GM18526 (cell line): ENCODE data around the gene PHACTR3.

ENCODE experiments used
- POLR2A ChIP-seq: IDR thresholded peaks from 3 replicates; pipeline ENCODE4 v1.6.1; 2011; ENCODE audit not compliant: insufficient read length; ENCODE audit errors: extremely low read depth

Gene PHACTR3

DNA sequence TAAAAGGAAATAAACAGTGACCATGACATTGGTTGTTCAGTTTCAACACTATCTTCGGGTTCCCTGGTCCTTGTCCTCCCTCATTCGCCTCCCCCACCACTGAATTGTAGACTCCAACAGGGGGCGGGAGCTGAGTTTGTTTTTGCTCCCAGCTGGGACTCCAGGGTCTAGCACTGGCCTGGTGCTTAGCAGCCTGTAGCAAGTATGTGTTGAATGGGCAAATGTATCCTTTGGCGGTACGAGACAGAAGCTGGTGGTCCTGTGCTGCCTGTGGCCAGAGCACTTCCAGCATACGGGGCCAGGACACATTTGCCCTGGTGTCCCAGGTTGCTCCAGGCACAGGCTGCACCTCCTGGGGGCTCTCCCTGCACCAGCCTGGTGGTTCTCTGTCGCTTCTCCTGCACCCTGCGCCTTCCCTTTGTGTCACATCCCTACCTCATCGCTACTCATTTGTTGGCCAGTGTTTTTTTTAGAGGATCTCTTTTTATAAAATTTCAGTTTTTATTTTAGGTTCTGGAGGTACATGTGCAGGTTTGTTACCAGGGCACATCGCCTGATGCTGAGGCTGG, 40.1 kb downstream of the PHACTR3 start:
- no peak for TF ChIP-seq POLR2A

GRCh38 chr20:59645271-59645670, 40.9 kb downstream of the PHACTR3 start:
- no peak for TF ChIP-seq POLR2A

GRCh38 chr20:59645761-59646171, 41.4 kb downstream of the PHACTR3 start:
- TF ChIP-seq POLR2A, result no peak

- TF ChIP-seq POLR2A, result no peak
Observed at GRCh38 chr20:59646487-59646886, 42.1 kb downstream of the PHACTR3 start.

DNA sequence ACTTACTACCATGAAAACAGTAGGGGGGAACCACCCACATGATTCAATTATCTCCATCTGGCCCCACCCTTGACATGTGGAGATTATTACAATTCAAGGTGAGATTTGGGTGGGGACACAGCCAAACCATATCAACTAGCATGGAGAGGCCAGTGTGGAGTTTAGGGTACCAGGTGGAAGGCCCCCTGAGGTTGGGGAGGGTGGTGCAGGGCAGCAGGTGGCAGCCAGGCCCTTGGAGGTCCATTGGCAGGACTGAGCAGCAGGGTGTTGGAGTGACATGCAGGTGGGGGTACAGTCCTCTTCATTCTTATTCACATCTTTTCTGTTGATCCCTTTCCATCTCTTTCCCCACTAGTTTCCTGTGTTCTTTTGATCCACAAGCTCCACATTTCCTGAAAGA, 42.9 kb downstream of the PHACTR3 start:
- no peak for TF ChIP-seq POLR2A

DNA sequence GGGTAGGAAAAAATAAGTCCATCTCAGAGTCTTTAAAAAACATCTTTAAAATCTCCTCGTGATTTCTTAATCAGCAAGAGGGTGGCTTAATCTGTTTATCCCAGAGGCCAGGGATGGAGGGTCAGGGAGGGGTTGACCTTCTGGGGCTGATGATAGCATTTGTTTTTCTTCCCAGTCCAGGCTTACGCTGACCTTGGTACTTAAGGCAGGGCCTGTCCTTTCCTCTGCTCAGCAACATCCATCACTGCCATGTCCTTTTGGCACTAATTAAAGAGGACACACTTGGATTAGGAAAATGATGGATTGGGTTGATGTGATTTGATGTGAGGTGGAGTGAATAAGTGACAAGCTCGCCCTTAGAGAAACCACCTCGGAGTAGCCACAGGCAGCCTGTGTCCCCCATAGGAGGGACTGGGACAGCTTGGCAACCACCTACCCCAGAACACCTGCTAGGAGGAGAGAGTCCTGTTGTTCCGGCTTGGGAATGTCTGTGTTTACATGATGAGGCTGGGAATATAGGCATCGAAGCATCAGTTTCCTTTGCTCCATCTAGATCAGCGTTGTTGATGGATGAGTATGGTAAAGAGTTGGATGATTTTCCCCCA, 44.2 kb downstream of the PHACTR3 start:
- TF ChIP-seq POLR2A, result no peak

- TF ChIP-seq POLR2A, result no peak
Observed at GRCh38 chr20:59650418-59650817, 46.1 kb downstream of the PHACTR3 start.

DNA sequence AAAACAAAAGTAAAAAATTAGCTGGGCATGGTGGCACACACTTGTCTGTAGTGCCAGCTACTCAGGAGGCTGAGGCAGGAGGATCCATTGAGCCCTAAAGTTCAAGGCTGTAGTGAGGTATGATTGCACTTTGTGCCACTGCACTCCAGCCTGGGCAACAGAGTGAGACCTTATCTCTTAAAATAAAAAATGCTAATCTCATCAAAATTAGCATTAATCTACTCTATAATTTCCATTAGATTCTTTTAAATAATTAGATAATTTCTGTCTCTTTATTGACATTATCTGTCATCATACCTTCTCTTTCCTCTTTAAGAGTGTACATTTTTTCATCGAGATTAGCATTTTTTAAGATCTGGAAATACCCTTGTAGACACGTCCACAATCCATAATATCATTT, 48.0 kb downstream of the PHACTR3 start:
- no peak for TF ChIP-seq POLR2A

- no peak for TF ChIP-seq POLR2A
Observed at GRCh38 chr20:59656417-59656816, 52.1 kb downstream of the PHACTR3 start.

DNA sequence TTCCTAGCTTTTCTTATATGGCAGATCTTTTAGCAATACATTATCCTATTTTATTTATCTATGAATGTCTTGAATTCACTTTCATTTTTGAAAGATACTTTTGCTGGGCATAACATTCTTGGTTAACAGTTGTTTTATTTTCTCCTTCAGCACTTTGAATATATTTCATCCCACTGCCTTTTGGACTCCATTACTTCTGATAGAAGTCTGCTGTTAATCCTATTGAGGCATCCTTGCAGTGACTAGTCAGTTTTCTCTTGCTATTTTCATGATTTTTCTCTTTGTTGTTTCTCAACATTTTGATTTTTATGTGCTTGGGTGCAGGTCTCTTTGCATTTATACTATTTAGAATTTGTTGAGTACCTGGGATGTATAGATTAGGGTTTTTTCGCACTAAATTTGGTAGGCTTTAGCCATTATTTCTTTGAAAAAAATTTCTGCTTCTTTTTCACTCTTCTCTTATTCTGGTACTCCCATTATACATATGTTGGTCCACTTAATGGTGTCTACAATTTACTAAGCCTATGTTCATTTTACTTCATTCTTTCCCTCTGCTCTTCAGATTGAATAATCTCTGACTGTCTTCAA, 53.2 kb downstream of the PHACTR3 start:
- TF ChIP-seq POLR2A, result no peak

GRCh38 chr20:59660471-59660870, 56.1 kb downstream of the PHACTR3 start:
- TF ChIP-seq POLR2A, result no peak

- no peak for TF ChIP-seq POLR2A
Observed at GRCh38 chr20:59661153-59661552, 56.8 kb downstream of the PHACTR3 start.

- TF ChIP-seq POLR2A, result no peak
Observed at GRCh38 chr20:59661621-59662020, 57.3 kb downstream of the PHACTR3 start.

DNA sequence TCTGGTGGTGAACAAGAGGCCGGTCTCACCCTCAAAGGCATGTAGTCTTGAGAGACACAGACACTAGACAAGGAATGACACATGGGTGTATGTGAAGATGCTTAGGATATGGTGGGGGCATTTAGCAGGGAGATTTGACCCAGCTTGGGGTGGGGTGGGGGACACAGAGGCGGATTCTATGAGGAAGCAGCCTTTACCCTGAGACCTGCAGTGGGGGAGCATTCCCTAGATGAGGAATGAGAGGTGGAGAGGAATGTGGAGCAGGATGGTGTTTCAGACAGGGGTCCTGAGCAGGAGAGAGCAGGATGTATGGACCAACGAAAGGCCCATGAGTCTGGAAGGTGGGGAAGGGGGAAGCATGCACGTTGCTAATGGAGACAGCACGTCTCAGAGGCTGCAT, 57.8 kb downstream of the PHACTR3 start:
- TF ChIP-seq POLR2A, result no peak

DNA sequence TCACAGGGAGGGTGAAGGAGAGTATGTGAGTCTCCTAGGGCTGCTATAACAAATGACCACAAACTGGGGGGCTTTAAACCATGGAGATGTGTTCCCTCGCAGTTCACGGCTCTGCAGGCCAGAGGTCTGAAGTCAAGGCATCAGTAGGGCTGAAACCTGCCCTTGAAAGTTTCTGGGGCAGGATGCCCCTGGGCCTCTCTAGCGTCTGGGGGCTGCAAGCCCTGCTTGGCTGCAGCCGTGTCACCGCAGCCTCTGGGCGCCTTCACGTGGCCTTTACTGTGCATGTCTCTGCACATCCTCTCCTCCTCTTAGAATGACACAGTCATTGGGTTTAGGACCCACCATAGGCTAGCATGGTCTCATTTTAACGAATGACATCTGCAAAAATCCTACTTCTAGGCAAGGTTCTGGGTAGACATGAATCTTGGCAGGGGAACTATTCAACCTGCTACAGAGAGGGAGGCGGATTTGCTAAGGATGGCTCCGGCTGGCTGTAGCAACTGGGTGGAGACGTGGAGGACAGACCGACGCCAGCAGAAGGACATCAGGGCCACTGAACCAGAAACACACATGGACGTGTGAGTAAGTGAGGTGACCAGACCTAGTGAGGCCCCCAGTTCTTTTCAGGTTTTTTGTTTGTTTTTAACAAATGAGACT, 58.6 kb downstream of the PHACTR3 start:
- TF ChIP-seq POLR2A, result no peak

DNA sequence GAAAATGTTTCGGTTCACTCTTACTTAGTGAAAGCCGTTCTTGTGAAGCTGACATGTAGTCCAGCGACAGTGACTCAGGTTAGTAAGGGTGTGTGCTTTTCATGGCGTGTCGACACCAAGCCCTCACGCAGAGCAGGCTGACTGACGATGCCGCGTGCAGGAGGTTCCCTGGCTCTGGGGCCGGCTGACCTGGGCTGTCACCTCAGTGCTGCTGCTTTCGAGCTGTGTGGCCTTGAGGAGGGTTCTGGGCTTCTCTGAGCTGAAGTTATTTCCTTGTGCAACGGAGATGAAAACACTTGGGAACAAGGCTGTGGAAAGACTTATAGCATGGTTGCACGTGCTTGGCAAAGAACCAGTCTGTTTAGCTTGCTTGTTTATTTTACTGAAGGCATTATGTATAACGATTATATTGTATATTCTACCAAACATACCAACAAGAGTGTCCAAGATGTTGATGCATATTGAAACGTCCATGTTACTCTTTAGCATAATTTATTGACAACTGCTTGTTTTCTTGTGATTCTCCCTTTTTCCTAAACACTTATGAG, 59.2 kb downstream of the PHACTR3 start:
- TF ChIP-seq POLR2A, result no peak
